PC-9 (cell line): ENCODE measurements around the gene HOXA5. TPM values are rescaled to one million over a fixed set of nuclear protein-coding genes. Genes with fewer than 3 reads are reported as not detected.

Experiments used
- BruUV-seq: library from RNA; stranded (reverse); fragments of 400-500 nt; replicated peaks from 2 replicates; lab custom pipeline; 2021; lab: Mats Ljungman, UMichigan
- CTCF ChIA-PET: fragments of 300-600 bp; sonication (Branson Sonifier 250); formaldehyde crosslinking; loops from one replicate; lab custom pipeline; 2022; ENCODE audit warnings: antibody characterized with exemption; lab: Charles Lee
- POLR2A ChIA-PET: fragments of 300-600 bp; sonication (Branson Sonifier 250); formaldehyde crosslinking; loops from one replicate; lab custom pipeline; 2022; ENCODE audit warnings: antibody characterized with exemption; ENCODE audit not compliant: unreplicated experiment; lab: Charles Lee
- DNase-seq, 2 experiments: peaks; one replicate each; pipeline versions ENCODE4 v3.0.0 to v3.0.0-alpha.2; 2015 to 2022; ENCODE audit warnings: mixed read lengths in 1 of 2
- H2AFZ ChIP-seq: fragments of 200-600 bp; sonication (generic); 2 replicates; pipeline ENCODE4 v1.8.1; 2017; ENCODE audit warnings: antibody characterized with exemption
- H3F3A ChIP-seq: fragments of 200-600 bp; sonication (generic); 2 replicates; pipeline ENCODE4 v1.8.1; 2017; ENCODE audit warnings: antibody characterized with exemption, mild to moderate bottlenecking, low read depth; ENCODE audit not compliant: insufficient read depth
- H3K27ac ChIP-seq: fragments of 200-600 bp; sonication (generic); 2 replicates; pipeline ENCODE4 v1.6.1; 2016; ENCODE audit warnings: mixed run types
- H3K27me3 ChIP-seq: fragments of 200-600 bp; sonication (generic); 2 replicates; pipeline ENCODE4 v1.6.1; 2016; ENCODE audit warnings: low read depth, mixed run types; ENCODE audit not compliant: insufficient read depth
- H3K36me3 ChIP-seq: fragments of 200-600 bp; sonication (generic); 2 replicates; pipeline ENCODE4 v1.6.1; 2016; ENCODE audit warnings: low read depth, mixed run types
- H3K4me1 ChIP-seq: fragments of 200-600 bp; sonication (generic); replicated peaks from 2 replicates; pipeline ENCODE4 v1.6.1; 2016; ENCODE audit warnings: mixed run types; ENCODE audit not compliant: insufficient read depth
- H3K4me2 ChIP-seq: fragments of 200-600 bp; sonication (generic); 2 replicates; pipeline ENCODE4 v1.6.1; 2017; ENCODE audit warnings: mixed run types
- H3K4me3 ChIP-seq: fragments of 200-600 bp; sonication (generic); 2 replicates; pipeline ENCODE4 v1.6.1; 2016; ENCODE audit warnings: mixed run types
- H3K79me2 ChIP-seq: fragments of 200-600 bp; sonication (generic); 2 replicates; pipeline ENCODE4 v1.6.1; 2017; ENCODE audit warnings: low read depth, mixed run types
- H3K9me2 ChIP-seq: fragments of 200-600 bp; sonication (generic); 2 replicates; pipeline ENCODE4 v1.8.1; 2017; ENCODE audit warnings: mild to moderate bottlenecking; ENCODE audit not compliant: insufficient read depth
- H3K9me3 ChIP-seq: fragments of 200-600 bp; sonication (generic); 2 replicates; pipeline ENCODE4 v1.8.1; 2016; ENCODE audit warnings: low read depth; ENCODE audit not compliant: insufficient read depth
- H4K20me1 ChIP-seq: fragments of 200-600 bp; sonication (generic); 2 replicates; pipeline ENCODE4 v1.8.1; 2017; ENCODE audit not compliant: insufficient read depth
- EZH2 ChIP-seq: fragments of 200-600 bp; sonication (generic); IDR thresholded peaks from 2 replicates; pipeline ENCODE4 v1.8.0; 2017; ENCODE audit warnings: antibody characterized with exemption, low read depth
- intact Hi-C: fragments of 100-400 bp; cut with micrococcal nuclease; formaldehyde crosslinking; loops from one replicate; pipeline ENCODE4 v1.10.0; 2022; ENCODE audit not compliant: unreplicated experiment
- total RNA-seq: library from RNA; stranded (reverse); gene quantifications from 2 replicates; pipeline ENCODE4 v1.2.3, GENCODE V29; 2021
- TF ChIP-seq, protein P1 (sequence below): fragments of 200-600 bp; sonication (generic); conservative IDR thresholded peaks from 2 replicates; pipeline ENCODE4 v1.6.1; 2017; ENCODE audit warnings: mixed run types, antibody characterized with exemption, mild to moderate bottlenecking, moderate library complexity

Gene HOXA5
- total RNA-seq, 1 experiment from 2014 or later: 1.0 TPM

DNA sequence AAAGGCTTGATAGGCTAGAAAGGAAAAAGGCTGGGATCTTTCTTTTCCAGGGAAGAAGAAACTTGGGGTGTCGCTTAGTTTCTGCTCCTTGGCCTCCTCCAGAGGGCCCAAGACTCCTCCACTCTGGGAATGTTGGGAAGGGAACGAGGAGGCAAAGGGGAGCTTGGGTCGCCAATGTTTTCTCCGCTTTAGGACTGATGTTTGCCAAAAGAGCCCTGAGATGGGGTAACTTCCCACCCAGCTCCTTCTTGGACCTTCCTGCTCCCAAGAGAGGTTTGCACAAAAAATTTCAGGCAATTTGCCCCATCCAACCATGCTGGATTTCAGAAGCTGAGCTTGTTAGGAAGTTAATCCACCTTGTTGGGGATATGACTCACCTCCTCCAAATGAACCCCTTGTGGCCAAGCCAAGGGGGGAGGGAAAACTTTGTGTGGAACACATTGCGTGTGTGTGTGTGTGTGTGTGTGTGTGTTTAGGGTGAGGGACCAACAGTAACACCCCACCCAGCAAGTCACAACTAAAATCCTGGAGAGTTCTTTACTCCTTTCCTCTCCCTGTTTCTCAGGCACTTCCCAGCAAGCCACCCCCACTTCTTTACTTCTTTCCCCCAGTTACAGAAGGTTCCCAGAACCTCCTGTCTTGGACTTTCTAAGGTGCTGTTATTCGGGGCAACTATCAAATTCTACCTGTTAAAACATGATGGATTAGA is 32.3 kb downstream of the HOXA5 start:
- peak overlapping the region; percentile 80 for H3K4me3 ChIP-seq
- intact Hi-C loops: loop anchor here (1.0 to 10.0 kb wide), 3 partner anchors 84 to 634 kb away; partner anchors contain the start of gene TAX1BP1
- peak overlapping the region; percentile 87 for H3K4me2 ChIP-seq
- H2AFZ ChIP-seq: no peak overlapping the region
- DNase-seq: peak; percentile 52 to 85
- H3F3A ChIP-seq: peaks cover 64% of the 10 kb centered on the region
- ChIA-PET POLR2A (no interaction called here), CTCF (interaction anchor here (0.8 kb wide), 1 partner anchor 29 kb away, joined by 3 read pairs; no protein-coding TSS in a partner anchor)
- no peaks in the 10 kb centered on the region for H3K9me3 ChIP-seq
- peak overlapping the region; percentile 92 for H3K27ac ChIP-seq
- TF ChIP-seq EZH2: no peak
- TF ChIP-seq, protein P1, sequence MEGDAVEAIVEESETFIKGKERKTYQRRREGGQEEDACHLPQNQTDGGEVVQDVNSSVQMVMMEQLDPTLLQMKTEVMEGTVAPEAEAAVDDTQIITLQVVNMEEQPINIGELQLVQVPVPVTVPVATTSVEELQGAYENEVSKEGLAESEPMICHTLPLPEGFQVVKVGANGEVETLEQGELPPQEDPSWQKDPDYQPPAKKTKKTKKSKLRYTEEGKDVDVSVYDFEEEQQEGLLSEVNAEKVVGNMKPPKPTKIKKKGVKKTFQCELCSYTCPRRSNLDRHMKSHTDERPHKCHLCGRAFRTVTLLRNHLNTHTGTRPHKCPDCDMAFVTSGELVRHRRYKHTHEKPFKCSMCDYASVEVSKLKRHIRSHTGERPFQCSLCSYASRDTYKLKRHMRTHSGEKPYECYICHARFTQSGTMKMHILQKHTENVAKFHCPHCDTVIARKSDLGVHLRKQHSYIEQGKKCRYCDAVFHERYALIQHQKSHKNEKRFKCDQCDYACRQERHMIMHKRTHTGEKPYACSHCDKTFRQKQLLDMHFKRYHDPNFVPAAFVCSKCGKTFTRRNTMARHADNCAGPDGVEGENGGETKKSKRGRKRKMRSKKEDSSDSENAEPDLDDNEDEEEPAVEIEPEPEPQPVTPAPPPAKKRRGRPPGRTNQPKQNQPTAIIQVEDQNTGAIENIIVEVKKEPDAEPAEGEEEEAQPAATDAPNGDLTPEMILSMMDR: no peak
- H3K36me3 ChIP-seq: peaks cover 45% of the 10 kb centered on the region
- H3K79me2 ChIP-seq: peaks cover 89% of the 10 kb centered on the region
- no peaks in the 10 kb centered on the region for H3K27me3 ChIP-seq
- BruUV-seq: no TSS peak
- H3K9me2 ChIP-seq: no peaks in the 10 kb centered on the region
- H4K20me1 ChIP-seq: no peaks in the 10 kb centered on the region
- H3K4me1 ChIP-seq: peaks cover 29% of the 10 kb centered on the region

GRCh38 chr7:27110186-27111031 is 33.1 kb downstream of the HOXA5 start:
- no peak for TF ChIP-seq EZH2
- TF ChIP-seq, protein P1: no peak
- CTCF ChIA-PET: interaction anchor here (0.8 kb wide), 1 partner anchor 29 kb away, joined by 3 read pairs; no protein-coding TSS in a partner anchor
- H3F3A ChIP-seq: peaks cover 64% of the 10 kb centered on the region
- POLR2A ChIA-PET: no interaction called here
- no peaks in the 10 kb centered on the region for H4K20me1 ChIP-seq
- H3K4me2 ChIP-seq: peak overlapping the region; percentile 87
- H3K4me1 ChIP-seq: peaks cover 29% of the 10 kb centered on the region
- peak overlapping the region; percentile 92 for H3K27ac ChIP-seq
- intact Hi-C loops: loop anchor here (1.0 to 10.0 kb wide), 3 partner anchors 83 to 634 kb away; partner anchors contain the start of gene TAX1BP1
- DNase-seq: peak in 1 of 2 experiments; percentile 22
- no peaks in the 10 kb centered on the region for H3K9me2 ChIP-seq
- H3K27me3 ChIP-seq: no peaks in the 10 kb centered on the region
- no peaks in the 10 kb centered on the region for H3K9me3 ChIP-seq
- peak overlapping the region; percentile 80; the same call in 1 of the 2 replicates for H3K4me3 ChIP-seq
- H3K36me3 ChIP-seq: peaks cover 41% of the 10 kb centered on the region
- no peak overlapping the region for H2AFZ ChIP-seq
- H3K79me2 ChIP-seq: peaks cover 86% of the 10 kb centered on the region
- BruUV-seq: no TSS peak

- peaks cover 58% of the 10 kb centered on the region for H3F3A ChIP-seq
- no peaks in the 10 kb centered on the region for H3K27me3 ChIP-seq
- no peaks in the 10 kb centered on the region for H3K9me2 ChIP-seq
- no TSS peak for BruUV-seq
- no peak overlapping the region for H3K27ac ChIP-seq
- peaks cover 41% of the 10 kb centered on the region for H3K36me3 ChIP-seq
- H4K20me1 ChIP-seq: no peaks in the 10 kb centered on the region
- no peak overlapping the region for H2AFZ ChIP-seq
- H3K79me2 ChIP-seq: peaks cover 79% of the 10 kb centered on the region
- H3K4me2 ChIP-seq: no peak overlapping the region
- DNase-seq: no peak
- no peaks in the 10 kb centered on the region for H3K9me3 ChIP-seq
- CTCF ChIA-PET: no interaction called here
- H3K4me3 ChIP-seq: no peak overlapping the region
- peaks cover 29% of the 10 kb centered on the region for H3K4me1 ChIP-seq
- intact Hi-C loops: loop anchor here (5.0 to 10.0 kb wide), 2 partner anchors 82 to 635 kb away; partner anchors contain the start of gene TAX1BP1
- POLR2A ChIA-PET: no interaction called here
- no peak for TF ChIP-seq EZH2
- TF ChIP-seq, protein P1: no peak
Observed at GRCh38 chr7:27109466-27110185, 33.9 kb downstream of the HOXA5 start.
